Liver (tissue), 3 donors: ENCODE data around the gene RASGRP1.

ENCODE experiments used
- JUND ChIP-seq, 2 donors: IDR thresholded peaks; 2 replicates each; pipeline ENCODE4 v1.6.1; 2016; ENCODE audit warnings: antibody characterized with exemption in 2 of 2
- TAF1 ChIP-seq: conservative IDR thresholded peaks from 2 replicates; pipeline ENCODE4 v1.6.1; 2016; ENCODE audit warnings: antibody characterized with exemption, mild to moderate bottlenecking
- YY1 ChIP-seq: IDR thresholded peaks from 2 replicates; pipeline ENCODE4 v1.6.1; 2016; ENCODE audit warnings: antibody characterized with exemption, mild to moderate bottlenecking
- TF ChIP-seq, protein P1 (sequence below): fragments of 150-350 bp; IDR thresholded peaks from 2 replicates; pipeline ENCODE4 v1.5.1; 2017; ENCODE audit warnings: improper control_type of control experiment, low read depth, low read length; ENCODE audit not compliant: missing input control
- TF ChIP-seq, protein P2 (sequence below): IDR thresholded peaks from 2 replicates; pipeline ENCODE4 v1.6.1; 2016; ENCODE audit warnings: antibody characterized with exemption, mild to moderate bottlenecking
- TF ChIP-seq, protein P3 (sequence below): IDR thresholded peaks from 2 replicates; pipeline ENCODE4 v1.6.1; 2016; ENCODE audit warnings: antibody characterized with exemption
- donor health status: healthy.
- donor health status: healthy.

DNA sequence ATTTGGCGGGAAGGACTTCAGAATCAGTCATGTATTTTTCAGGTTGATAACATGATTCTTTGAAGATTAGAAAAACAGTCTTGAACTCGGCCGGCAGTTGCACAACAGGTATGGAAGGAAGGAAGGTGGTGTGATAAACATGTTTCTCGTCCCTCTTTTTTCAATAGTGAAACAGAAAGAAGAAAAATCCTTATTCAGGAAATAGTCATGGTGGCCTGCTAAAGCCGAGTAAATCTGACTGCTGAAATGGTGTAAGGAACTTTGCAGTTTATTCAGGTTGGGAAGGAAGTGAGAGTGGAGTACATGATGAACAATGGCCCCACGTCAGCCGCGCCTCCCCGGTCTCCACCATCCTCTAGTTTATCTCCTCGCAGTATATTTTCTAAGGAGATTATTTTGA is 6.7 kb downstream of the RASGRP1 start:
- TF ChIP-seq, protein P1, sequence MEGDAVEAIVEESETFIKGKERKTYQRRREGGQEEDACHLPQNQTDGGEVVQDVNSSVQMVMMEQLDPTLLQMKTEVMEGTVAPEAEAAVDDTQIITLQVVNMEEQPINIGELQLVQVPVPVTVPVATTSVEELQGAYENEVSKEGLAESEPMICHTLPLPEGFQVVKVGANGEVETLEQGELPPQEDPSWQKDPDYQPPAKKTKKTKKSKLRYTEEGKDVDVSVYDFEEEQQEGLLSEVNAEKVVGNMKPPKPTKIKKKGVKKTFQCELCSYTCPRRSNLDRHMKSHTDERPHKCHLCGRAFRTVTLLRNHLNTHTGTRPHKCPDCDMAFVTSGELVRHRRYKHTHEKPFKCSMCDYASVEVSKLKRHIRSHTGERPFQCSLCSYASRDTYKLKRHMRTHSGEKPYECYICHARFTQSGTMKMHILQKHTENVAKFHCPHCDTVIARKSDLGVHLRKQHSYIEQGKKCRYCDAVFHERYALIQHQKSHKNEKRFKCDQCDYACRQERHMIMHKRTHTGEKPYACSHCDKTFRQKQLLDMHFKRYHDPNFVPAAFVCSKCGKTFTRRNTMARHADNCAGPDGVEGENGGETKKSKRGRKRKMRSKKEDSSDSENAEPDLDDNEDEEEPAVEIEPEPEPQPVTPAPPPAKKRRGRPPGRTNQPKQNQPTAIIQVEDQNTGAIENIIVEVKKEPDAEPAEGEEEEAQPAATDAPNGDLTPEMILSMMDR, result no peak
- TF ChIP-seq, protein P2, sequence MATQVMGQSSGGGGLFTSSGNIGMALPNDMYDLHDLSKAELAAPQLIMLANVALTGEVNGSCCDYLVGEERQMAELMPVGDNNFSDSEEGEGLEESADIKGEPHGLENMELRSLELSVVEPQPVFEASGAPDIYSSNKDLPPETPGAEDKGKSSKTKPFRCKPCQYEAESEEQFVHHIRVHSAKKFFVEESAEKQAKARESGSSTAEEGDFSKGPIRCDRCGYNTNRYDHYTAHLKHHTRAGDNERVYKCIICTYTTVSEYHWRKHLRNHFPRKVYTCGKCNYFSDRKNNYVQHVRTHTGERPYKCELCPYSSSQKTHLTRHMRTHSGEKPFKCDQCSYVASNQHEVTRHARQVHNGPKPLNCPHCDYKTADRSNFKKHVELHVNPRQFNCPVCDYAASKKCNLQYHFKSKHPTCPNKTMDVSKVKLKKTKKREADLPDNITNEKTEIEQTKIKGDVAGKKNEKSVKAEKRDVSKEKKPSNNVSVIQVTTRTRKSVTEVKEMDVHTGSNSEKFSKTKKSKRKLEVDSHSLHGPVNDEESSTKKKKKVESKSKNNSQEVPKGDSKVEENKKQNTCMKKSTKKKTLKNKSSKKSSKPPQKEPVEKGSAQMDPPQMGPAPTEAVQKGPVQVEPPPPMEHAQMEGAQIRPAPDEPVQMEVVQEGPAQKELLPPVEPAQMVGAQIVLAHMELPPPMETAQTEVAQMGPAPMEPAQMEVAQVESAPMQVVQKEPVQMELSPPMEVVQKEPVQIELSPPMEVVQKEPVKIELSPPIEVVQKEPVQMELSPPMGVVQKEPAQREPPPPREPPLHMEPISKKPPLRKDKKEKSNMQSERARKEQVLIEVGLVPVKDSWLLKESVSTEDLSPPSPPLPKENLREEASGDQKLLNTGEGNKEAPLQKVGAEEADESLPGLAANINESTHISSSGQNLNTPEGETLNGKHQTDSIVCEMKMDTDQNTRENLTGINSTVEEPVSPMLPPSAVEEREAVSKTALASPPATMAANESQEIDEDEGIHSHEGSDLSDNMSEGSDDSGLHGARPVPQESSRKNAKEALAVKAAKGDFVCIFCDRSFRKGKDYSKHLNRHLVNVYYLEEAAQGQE, result no peak
- no peak for TF ChIP-seq TAF1
- TF ChIP-seq, protein P3, sequence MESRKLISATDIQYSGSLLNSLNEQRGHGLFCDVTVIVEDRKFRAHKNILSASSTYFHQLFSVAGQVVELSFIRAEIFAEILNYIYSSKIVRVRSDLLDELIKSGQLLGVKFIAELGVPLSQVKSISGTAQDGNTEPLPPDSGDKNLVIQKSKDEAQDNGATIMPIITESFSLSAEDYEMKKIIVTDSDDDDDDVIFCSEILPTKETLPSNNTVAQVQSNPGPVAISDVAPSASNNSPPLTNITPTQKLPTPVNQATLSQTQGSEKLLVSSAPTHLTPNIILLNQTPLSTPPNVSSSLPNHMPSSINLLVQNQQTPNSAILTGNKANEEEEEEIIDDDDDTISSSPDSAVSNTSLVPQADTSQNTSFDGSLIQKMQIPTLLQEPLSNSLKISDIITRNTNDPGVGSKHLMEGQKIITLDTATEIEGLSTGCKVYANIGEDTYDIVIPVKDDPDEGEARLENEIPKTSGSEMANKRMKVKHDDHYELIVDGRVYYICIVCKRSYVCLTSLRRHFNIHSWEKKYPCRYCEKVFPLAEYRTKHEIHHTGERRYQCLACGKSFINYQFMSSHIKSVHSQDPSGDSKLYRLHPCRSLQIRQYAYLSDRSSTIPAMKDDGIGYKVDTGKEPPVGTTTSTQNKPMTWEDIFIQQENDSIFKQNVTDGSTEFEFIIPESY, result no peak
- no peak for TF ChIP-seq YY1
- no peak for TF ChIP-seq JUND (IDR thresholded peaks at IDR 0.05)
